GM12878 (cell line): Measurements from ENCODE around the gene PRPS1. TPM values are rescaled to one million over a fixed set of nuclear protein-coding genes. Genes with fewer than 3 reads are reported as not detected.

Experiments used
- ATAC-seq: fragments of 200-7000 bp; cut with Tn5 transposase; 3 replicates; pipeline ENCODE4 v1.9.1; 2020; ENCODE audit warnings: mild to moderate bottlenecking, moderate library complexity
- BruUV-seq: library from RNA; stranded (reverse); fragments of 400-500 nt; replicated peaks from 2 replicates; lab custom pipeline; 2021; lab: Mats Ljungman, UMichigan
- CTCF ChIA-PET: fragments of 300-600 bp; sonication (Branson Sonifier 250); formaldehyde crosslinking; extraction: SDS; loops from one replicate; lab custom pipeline; 2021; ENCODE audit warnings: inconsistent platforms; lab: Yijun Ruan, JAX
- POLR2A ChIA-PET: fragments of 350-600 bp; formaldehyde crosslinking; extraction: SDS; loops from one replicate; lab custom pipeline; 2021; ENCODE audit warnings: inconsistent platforms; lab: Charles Lee
- RAD21 ChIA-PET: fragments of 300-600 bp; sonication (Branson Sonifier 250); formaldehyde crosslinking; loops from one replicate; lab custom pipeline; 2023; ENCODE audit warnings: antibody characterized with exemption; ENCODE audit not compliant: unreplicated experiment; lab: Charles Lee
- SMC1A ChIA-PET: fragments of 300-600 bp; sonication (Branson Sonifier 250); formaldehyde crosslinking; loops from one replicate; lab custom pipeline; 2023; ENCODE audit not compliant: unreplicated experiment, uncharacterized antibody; lab: Charles Lee
- DNase-seq: peaks from one replicate; pipeline ENCODE4 v3.0.0-alpha.2; 2011; ENCODE audit warnings: low read depth, low spot score
- FAIRE-seq: peaks from 3 replicates; lab custom pipeline; 2011; peaks lifted over from hg19 to GRCh38; lab: Jason Lieb, UNC
- H2AFZ ChIP-seq: 2 replicates; pipeline ENCODE4 v1.6.0; 2011; ENCODE audit warnings: low read depth, low read length, control low read depth; ENCODE audit not compliant: control insufficient read depth
- H3K27ac ChIP-seq: 2 replicates; pipeline ENCODE4 v1.5.1; 2011; ENCODE audit warnings: control low read depth; ENCODE audit not compliant: control insufficient read depth, insufficient read depth
- H3K27me3 ChIP-seq, 2 experiments: replicated peaks in 1 of 2; 2 replicates each; pipeline versions ENCODE4 v1.6.0 to v1.6.1; 2011; ENCODE audit warnings: low read length in 1 of 2; ENCODE audit not compliant: control insufficient read depth in 2 of 2, insufficient read depth in 2 of 2
- H3K36me3 ChIP-seq, 2 experiments: 2 replicates each; pipeline ENCODE4 v1.5.1; 2011; ENCODE audit warnings: low read length in 1 of 2; ENCODE audit not compliant: control insufficient read depth in 2 of 2, insufficient read depth in 2 of 2
- H3K4me1 ChIP-seq: 2 replicates; pipeline ENCODE4 v1.6.1; 2011; ENCODE audit warnings: mild to moderate bottlenecking, low read length, moderate library complexity, mixed read lengths; ENCODE audit not compliant: control insufficient read depth, insufficient read depth
- H3K4me2 ChIP-seq: 2 replicates; pipeline ENCODE4 v1.6.0; 2011; ENCODE audit warnings: control low read depth; ENCODE audit not compliant: control insufficient read depth, insufficient read depth
- H3K4me3 ChIP-seq: fragments of 200-600 bp; sonication (generic); 2 replicates; pipeline ENCODE4 v1.5.1; 2016
- H3K79me2 ChIP-seq: 2 replicates; pipeline ENCODE4 v1.6.0; 2011; ENCODE audit warnings: low read length; ENCODE audit not compliant: control insufficient read depth, insufficient read depth
- H3K9ac ChIP-seq: 2 replicates; pipeline ENCODE4 v1.8.0; 2011; ENCODE audit warnings: low read length, control low read depth, mixed read lengths; ENCODE audit not compliant: control insufficient read depth, insufficient read depth
- H3K9me3 ChIP-seq: replicated peaks from 3 replicates; pipeline ENCODE4 v1.5.1; 2011; ENCODE audit warnings: mild to moderate bottlenecking, low read length; ENCODE audit not compliant: control insufficient read depth, insufficient read depth
- H4K20me1 ChIP-seq: 2 replicates; pipeline ENCODE4 v1.6.0; 2011; ENCODE audit not compliant: control insufficient read depth, insufficient read depth
- BCLAF1 ChIP-seq: fragments of 450-650 bp; IDR thresholded peaks from 2 replicates; pipeline ENCODE4 v1.6.1; 2017; ENCODE audit warnings: antibody characterized with exemption, mild to moderate bottlenecking, moderate library complexity
- CTCF ChIP-seq, 3 experiments: IDR thresholded peaks in 2 of 3; conservative IDR thresholded peaks in 1 of 3; 2 replicates each; pipeline ENCODE4 v1.5.1; 2011; ENCODE audit warnings: low read depth in 3 of 3, low read length in 3 of 3, mild to moderate bottlenecking in 3 of 3, control low read depth in 2 of 3, moderate library complexity in 2 of 3, inconsistent platforms in 1 of 3, mixed read lengths in 1 of 3; ENCODE audit not compliant: control insufficient read depth in 2 of 3, insufficient read depth in 1 of 3; ENCODE audit errors: extremely low read depth in 1 of 3
- GATAD2B ChIP-seq: fragments of 450-650 bp; conservative IDR thresholded peaks from 2 replicates; pipeline ENCODE4 v1.6.1; 2017; ENCODE audit warnings: low read depth, mild to moderate bottlenecking, moderate library complexity
- IKZF1 ChIP-seq: fragments of 450-650 bp; conservative IDR thresholded peaks from 2 replicates; pipeline ENCODE4 v1.6.1; 2017; ENCODE audit warnings: antibody characterized with exemption, mild to moderate bottlenecking
- POU2F2 ChIP-seq: IDR thresholded peaks from 3 replicates; pipeline ENCODE4 v1.6.1; 2011; ENCODE audit warnings: low read depth, mild to moderate bottlenecking, low read length, borderline replicate concordance
- WGBS: methylation state at CpG from one replicate; pipeline ENCODE4 v1.1.6; 2016; ENCODE audit warnings: low lambda C conversion rate; ENCODE audit not compliant: insufficient replicate concordance, insufficient coverage; ENCODE audit errors: missing lambda C conversion rate; 5-methylcytosine and 5-hydroxymethylcytosine counted together
- in situ Hi-C: fragments of 300-500 bp; cut with MboI; formaldehyde crosslinking; loops from 9 replicates; pipeline ENCODE4 v1.14.3; 2018; ENCODE audit warnings: mixed read lengths
- intact Hi-C: fragments of 100-400 bp; cut with micrococcal nuclease; formaldehyde crosslinking; loops from one replicate; pipeline ENCODE4 v1.14.2; 2022; ENCODE audit not compliant: unreplicated experiment
- polyA plus RNA-seq, 11 experiments: library from polyadenylated mRNA; depleted of rRNA in 4 of 11; unstranded in 6 of 11; stranded (reverse) in 5 of 11; fragments of >200 nt; fragmentation: Nextera tagmentation in 4 of 11; fragmentation: Illumina TruSeq in 1 of 11; extraction: Ambion mirVana in 4 of 11; extraction: Trizol in 1 of 11; gene quantifications; 1 replicate in 1 of 11; 2 replicates in 10 of 11; pipeline versions ENCODE4 v1.2.1 to v1.2.3, GENCODE V29; 2011 to 2016; ENCODE audit warnings: inconsistent platforms in 2 of 11, missing spikeins in 2 of 11, low read depth in 1 of 11
- total RNA-seq, 4 experiments: library from RNA; depleted of rRNA in 3 of 4; stranded (reverse); fragments of >200 nt in 3 of 4; fragmentation: Illumina TruSeq in 1 of 4; extraction: Trizol in 1 of 4; gene quantifications; 2 replicates each; pipeline versions ENCODE4 v1.2.1 to v1.2.3, GENCODE V29; 2013 to 2021

The PRPS1 gene
- total and polyA plus RNA-seq, 10 of the 15 experiments (the other 5 are each of a cell fraction or from before 2014, with no cell fraction given) = 26.5 to 86.5 (median 61.1) TPM

GRCh38 chrX:107629540-107629909 lies 1.2 kb downstream of the PRPS1 start:
- no peak for DNase-seq
- ChIA-PET CTCF (interaction anchor here (0.9 to 6.1 kb wide), 4 partner anchors 13 to 146 kb away, joined by 3 to 50 read pairs (median 7); partner anchors contain the start of gene TSC22D3), POLR2A (interaction anchor here (0.7 to 0.9 kb wide), 3 partner anchors 11 to 19 kb away, joined by 3 to 7 read pairs (median 4); no protein-coding TSS in a partner anchor), SMC1A (interaction anchor here (0.9 to 5.2 kb wide), 7 partner anchors 10 to 90 kb away, joined by 3 to 22 read pairs (median 3); no protein-coding TSS in a partner anchor), RAD21 (interaction anchor here (1.0 to 2.3 kb wide), 4 partner anchors 88 to 146 kb away, joined by 3 to 12 read pairs (median 7); partner anchors contain the start of gene TSC22D3)
- Histone ChIP-seq H3K9ac (peak overlapping the region; percentile 68), H4K20me1 (no peaks in the 10 kb centered on the region), H3K4me3 (peak overlapping the region; percentile 74), H3K9me3 (no peaks in the 10 kb centered on the region), H2AFZ (no peak overlapping the region), H3K27ac (no peak overlapping the region), H3K4me2 (peak overlapping the region; percentile 5), H3K27me3 (no peaks in the 10 kb centered on the region), H3K36me3 (no peaks in the 10 kb centered on the region), H3K4me1 (no peaks in the 10 kb centered on the region), H3K79me2 (peaks cover 30% of the 10 kb centered on the region)
- 17% methylated on average over 5 of the region's 5 CpGs for WGBS
- in situ Hi-C loops (no loop called here), intact Hi-C loops (no loop called here)
- FAIRE-seq = no peak
- ATAC-seq = peak; percentile 27; the same call in 2 of the 3 replicates
- BruUV-seq = no TSS peak
- no peak for TF ChIP-seq BCLAF1
- no peak for TF ChIP-seq IKZF1
- no peak for TF ChIP-seq GATAD2B
- TF ChIP-seq POU2F2 = no peak
- TF ChIP-seq CTCF (IDR thresholded peaks at IDR 0.05 in 2 of 3, conservative IDR thresholded peaks at IDR 0.05 in 1 of 3; ENCODE audit: control insufficient read depth in 2 of 3, extremely low read depth in 1 of 3, insufficient read depth in 1 of 3, low read depth in 3 of 3, low read length in 3 of 3) = peak in 2 of 3 experiments; percentile 23 to 25; a peak in 3 of 6 replicates
